Measurements from ENCODE around the gene SLAMF7.

- TF ChIP-seq POLR2A (IDR thresholded peaks at IDR 0.05) (no peak), CTCF (IDR thresholded peaks at IDR 0.05) (no peak)
Measured at GRCh38 chr1:160708118-160708517, 30.9 kb upstream of the SLAMF7 start.

All from right lobe of liver (tissue), 4 donors.